Measurements from ENCODE around the gene SNAPIN.
"Not testable (repeated sequence)": the region's sequence is repeated elsewhere in the genome, so short reads cannot be mapped to it uniquely, and the experiment has no call there.

The SNAPIN gene

DNA sequence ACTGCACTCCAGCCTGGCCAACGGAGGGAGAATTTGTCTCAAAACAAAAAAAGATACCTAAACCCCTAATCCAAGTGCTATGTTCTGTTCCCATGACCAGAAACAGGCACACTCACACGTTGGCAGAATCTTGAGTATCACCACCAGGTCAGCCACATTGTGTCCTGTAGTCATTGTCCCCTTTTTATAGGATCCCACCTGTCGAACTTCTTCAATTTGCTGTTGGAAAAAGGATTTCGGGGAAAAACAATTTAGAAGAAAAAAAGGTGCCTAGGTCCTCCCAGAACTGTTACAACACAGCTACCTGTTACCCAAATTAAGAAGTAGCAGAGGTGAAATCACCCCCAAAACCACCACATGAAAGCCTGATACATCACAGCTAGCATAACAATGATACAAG is 8.9 kb downstream of the SNAPIN start:
- no peak overlapping the region for H3K27ac ChIP-seq
- no peak for DNase-seq (ENCODE audit: low spot score)

GRCh38 chr1:153668672-153669071 is 10.2 kb downstream of the SNAPIN start:
- DNase-seq (ENCODE audit: low spot score); H3K4me3 ChIP-seq; H3K27ac ChIP-seq: not testable (repeated sequence)

More for the DNA sequence above, 8.9 kb downstream of the SNAPIN start:
- H3K4me3 ChIP-seq: no peak overlapping the region
- TF ChIP-seq, protein P1, sequence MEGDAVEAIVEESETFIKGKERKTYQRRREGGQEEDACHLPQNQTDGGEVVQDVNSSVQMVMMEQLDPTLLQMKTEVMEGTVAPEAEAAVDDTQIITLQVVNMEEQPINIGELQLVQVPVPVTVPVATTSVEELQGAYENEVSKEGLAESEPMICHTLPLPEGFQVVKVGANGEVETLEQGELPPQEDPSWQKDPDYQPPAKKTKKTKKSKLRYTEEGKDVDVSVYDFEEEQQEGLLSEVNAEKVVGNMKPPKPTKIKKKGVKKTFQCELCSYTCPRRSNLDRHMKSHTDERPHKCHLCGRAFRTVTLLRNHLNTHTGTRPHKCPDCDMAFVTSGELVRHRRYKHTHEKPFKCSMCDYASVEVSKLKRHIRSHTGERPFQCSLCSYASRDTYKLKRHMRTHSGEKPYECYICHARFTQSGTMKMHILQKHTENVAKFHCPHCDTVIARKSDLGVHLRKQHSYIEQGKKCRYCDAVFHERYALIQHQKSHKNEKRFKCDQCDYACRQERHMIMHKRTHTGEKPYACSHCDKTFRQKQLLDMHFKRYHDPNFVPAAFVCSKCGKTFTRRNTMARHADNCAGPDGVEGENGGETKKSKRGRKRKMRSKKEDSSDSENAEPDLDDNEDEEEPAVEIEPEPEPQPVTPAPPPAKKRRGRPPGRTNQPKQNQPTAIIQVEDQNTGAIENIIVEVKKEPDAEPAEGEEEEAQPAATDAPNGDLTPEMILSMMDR (IDR thresholded peaks at IDR 0.05): no peak

DNA sequence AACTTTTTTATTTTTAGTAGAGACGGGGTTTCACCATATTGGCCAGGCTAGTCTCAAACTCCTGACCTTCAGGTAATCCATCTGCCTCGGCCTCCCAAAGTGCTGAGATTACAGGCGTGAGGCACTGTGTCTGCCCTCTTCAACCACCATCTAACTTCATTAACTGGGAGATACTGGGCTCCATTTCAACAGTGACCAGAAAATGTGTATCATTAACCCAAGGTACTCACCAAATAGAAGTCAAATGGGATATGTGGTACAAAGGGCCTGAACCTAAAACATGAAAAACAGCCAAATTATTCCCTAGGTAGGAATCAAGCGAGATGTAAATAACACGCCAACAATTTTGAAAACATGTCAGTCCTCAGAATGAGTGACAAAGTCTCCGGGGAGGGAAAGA is 11.1 kb downstream of the SNAPIN start:
- DNase-seq (ENCODE audit: low spot score): no peak
- peak overlapping the region in 1 of 2 donors; percentile 85 for H3K27ac ChIP-seq
- H3K4me3 ChIP-seq: peak overlapping the region; percentile 92
- TF ChIP-seq, protein P1 (IDR thresholded peaks at IDR 0.05): no peak

DNA sequence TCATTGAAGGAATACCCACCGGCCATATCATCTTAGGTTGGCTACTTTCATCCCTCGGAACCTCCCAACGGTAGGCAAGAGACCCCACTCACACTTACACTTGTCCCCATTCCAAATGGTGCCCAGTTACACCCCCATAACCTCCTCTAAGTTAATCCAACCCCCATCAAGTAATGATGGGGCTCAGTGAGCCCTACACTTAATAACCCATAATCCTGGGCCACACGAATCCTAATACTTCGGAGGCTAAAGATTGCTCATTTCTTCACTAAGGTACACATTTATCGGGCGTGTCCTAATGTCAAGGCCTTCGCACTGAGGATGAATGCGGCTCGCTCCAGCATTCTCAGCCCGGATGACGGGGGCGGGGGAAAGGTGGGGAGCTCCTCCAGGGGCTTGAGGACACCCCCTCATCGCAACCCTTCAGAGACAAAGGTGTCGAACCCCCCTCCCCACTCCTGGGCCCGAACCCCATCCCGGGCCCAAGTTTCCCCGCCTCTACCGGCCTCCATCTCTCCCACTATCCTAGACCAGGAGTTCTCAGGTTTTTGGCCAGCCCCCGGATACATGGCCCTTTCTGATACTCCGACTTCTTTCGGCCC is 11.9 kb downstream of the SNAPIN start:
- TF ChIP-seq, protein P1 (IDR thresholded peaks at IDR 0.05): no peak
- Histone ChIP-seq H3K4me3 (peak overlapping the region; percentile 92), H3K27ac (peak overlapping the region; percentile 85 to 88)
- no peak for DNase-seq (ENCODE audit: low spot score)

- H3K4me3 ChIP-seq: peak within 1 kb of the TSS; percentile 92
- H3K27ac ChIP-seq: peak within 1 kb of the TSS; percentile 85 to 91
- DNase-seq (ENCODE audit: low spot score): peak; percentile 99
- TF ChIP-seq, protein P1 (IDR thresholded peaks at IDR 0.05): no peak
These were observed 12.5 kb downstream of the SNAPIN start, which contains the start of gene ILF2 for GRCh38 chr1:153670859-153671627. TSS of gene ILF2 (minus strand) at chr1:153670993. CDS start at chr1:153670922, 71 bp downstream.

GRCh38 chr1:153671628-153672353 is 13.3 kb downstream of the SNAPIN start:
- H3K27ac ChIP-seq: peak overlapping the region; percentile 85 to 91
- DNase-seq (ENCODE audit: low spot score): not testable (repeated sequence)

DNA sequence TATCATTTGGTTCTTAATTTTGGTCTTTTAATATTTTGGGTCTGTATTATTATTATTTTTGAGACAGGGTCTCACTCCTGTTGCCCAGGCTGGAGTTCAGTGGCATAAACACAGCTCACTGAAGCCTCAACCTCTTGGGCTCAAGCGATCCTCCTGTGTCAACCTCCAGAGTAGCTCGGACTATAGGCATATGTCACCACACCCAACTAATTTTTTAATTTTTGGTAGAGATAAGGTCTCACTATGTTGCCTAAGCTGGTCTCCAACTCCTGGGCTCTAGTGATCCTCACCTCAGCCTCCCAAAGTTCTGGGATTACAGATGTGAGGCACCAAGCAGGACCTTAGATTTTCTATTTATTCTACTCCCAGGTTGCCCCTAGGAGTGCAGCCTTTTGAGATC is 15.0 kb downstream of the SNAPIN start:
- H3K27ac ChIP-seq: no peak overlapping the region
- no peak overlapping the region for H3K4me3 ChIP-seq
- TF ChIP-seq, protein P1 (IDR thresholded peaks at IDR 0.05): no peak
- DNase-seq (ENCODE audit: low spot score): no peak

More at GRCh38 chr1:153671628-153672353, 13.3 kb downstream of the SNAPIN start:
- peak overlapping the region; percentile 68 for H3K4me3 ChIP-seq

All from coronary artery (tissue), 2 donors.